ENCODE results near the gene UBASH3B.
A peak's percentile ranks its signal among the peaks of the same experiment; 100 is the strongest.
"Not testable (repeated sequence)": the region's sequence is repeated elsewhere in the genome, so short reads cannot be mapped to it uniquely, and the experiment has no call there.

Gene UBASH3B

GRCh38 chr11:122863154-122863553, 207.6 kb downstream of the UBASH3B start:
- DNase-seq, result not testable (repeated sequence)

DNA sequence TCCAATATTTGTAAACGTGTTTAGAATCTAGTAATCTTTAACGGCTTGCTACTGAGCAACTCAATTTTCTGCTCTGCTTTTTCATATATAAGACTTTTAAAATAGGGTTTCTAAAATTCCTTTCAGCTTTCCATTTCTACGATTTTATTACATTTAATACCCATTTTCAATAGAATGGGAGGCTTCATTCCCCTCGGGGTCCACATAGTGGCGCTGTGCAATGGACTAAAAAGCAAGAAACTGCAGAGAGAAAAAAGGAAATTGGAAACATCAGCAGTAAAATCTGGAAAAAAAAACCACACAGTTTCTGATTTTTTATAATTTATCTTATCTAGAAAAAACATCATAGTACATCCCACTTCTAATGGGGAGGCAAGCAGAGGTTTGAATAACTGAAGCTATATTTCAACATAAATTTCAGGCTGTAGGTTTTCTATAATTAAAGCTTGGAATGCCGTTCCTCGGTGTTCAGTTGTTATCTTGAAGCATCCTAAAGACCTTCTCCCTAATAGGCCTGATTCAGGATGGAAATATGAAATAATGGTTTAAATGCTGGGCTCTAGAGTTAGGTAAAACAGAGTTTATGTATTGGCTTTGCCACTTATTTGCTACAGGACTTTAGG, 208.3 kb downstream of the UBASH3B start:
- peak; percentile 34 for DNase-seq
